SK-N-SH (cell line): ENCODE data around the gene ZNF407. TPM values are rescaled to one million over a fixed set of nuclear protein-coding genes. Genes with fewer than 3 reads are reported as not detected.

Experiments
- CTCF ChIA-PET: fragments of 300-600, 350-600 bp; formaldehyde crosslinking; extraction: SDS; loops from one replicate; lab custom pipeline; 2021; lab: Yijun Ruan, JAX
- POLR2A ChIA-PET: fragments of 350-600 bp; sonication (Branson Sonifier 250); formaldehyde crosslinking; extraction: SDS; loops from one replicate; lab custom pipeline; 2020; ENCODE audit warnings: antibody characterized with exemption, inconsistent platforms; lab: Yijun Ruan, JAX
- DNase-seq: peaks from one replicate; pipeline ENCODE4 v3.0.0; 2012
- H2AFZ ChIP-seq: fragments of 200-600 bp; sonication (generic); 2 replicates; pipeline ENCODE4 v1.8.1; 2016; ENCODE audit warnings: antibody characterized with exemption, mild to moderate bottlenecking, low read depth
- H3F3A ChIP-seq: fragments of 200-600 bp; sonication (generic); replicated peaks from 2 replicates; pipeline ENCODE3; 2016; ENCODE audit warnings: antibody characterized with exemption, mild to moderate bottlenecking; ENCODE audit not compliant: insufficient read depth
- H3K27ac ChIP-seq, 2 experiments: fragments of 200-500 bp in 1 of 2; fragments of 200-600 bp in 1 of 2; sonication (Bioruptor generic) in 1 of 2; sonication (generic), shearing (Covaris generic) in 1 of 2; 2 replicates each; pipeline versions ENCODE4 v1.5.1 to v1.6.1; 2014 to 2016; ENCODE audit warnings: low read depth in 2 of 2, inconsistent platforms in 1 of 2, low read length in 1 of 2, mild to moderate bottlenecking in 1 of 2, mixed read lengths in 1 of 2
- H3K27me3 ChIP-seq: fragments of 200-600 bp; sonication (generic), shearing (Covaris generic); 2 replicates; pipeline ENCODE4 v1.6.1; 2016; ENCODE audit warnings: mixed run types; ENCODE audit not compliant: insufficient read depth
- H3K36me3 ChIP-seq, 2 experiments: fragments of 200-500 bp in 1 of 2; fragments of 200-600 bp in 1 of 2; sonication (Bioruptor generic) in 1 of 2; sonication (generic) in 1 of 2; replicated peaks in 1 of 2; 2 replicates each; pipeline versions ENCODE3 to v1.5.1; 2014 to 2016; ENCODE audit warnings: low read length in 1 of 2, mild to moderate bottlenecking in 1 of 2; ENCODE audit not compliant: insufficient read depth in 2 of 2, control insufficient read depth in 1 of 2
- H3K4me1 ChIP-seq, 2 experiments: fragments of 200-500 bp in 1 of 2; fragments of 200-600 bp in 1 of 2; sonication (Bioruptor generic) in 1 of 2; sonication (generic), shearing (Covaris generic) in 1 of 2; 2 replicates each; pipeline versions ENCODE4 v1.5.1 to v1.6.1; 2014 to 2016; ENCODE audit warnings: low read depth in 1 of 2, low read length in 1 of 2, mixed run types in 1 of 2; ENCODE audit not compliant: insufficient read depth in 2 of 2, control insufficient read depth in 1 of 2
- H3K4me2 ChIP-seq: fragments of 200-600 bp; sonication (generic), shearing (Covaris generic); 2 replicates; pipeline ENCODE4 v1.6.1; 2017; ENCODE audit warnings: mixed run types
- H3K4me3 ChIP-seq, 2 experiments: fragments of 200-500 bp in 1 of 2; fragments of 200-600 bp in 1 of 2; sonication (Bioruptor generic) in 1 of 2; sonication (generic), shearing (Covaris generic) in 1 of 2; 2 replicates each; pipeline versions ENCODE4 v1.5.1 to v1.8.1; 2014 to 2016; ENCODE audit warnings: low read depth in 2 of 2, inconsistent platforms in 1 of 2, low read length in 1 of 2, mild to moderate bottlenecking in 1 of 2, mixed read lengths in 1 of 2, moderate library complexity in 1 of 2
- H3K79me2 ChIP-seq: fragments of 200-600 bp; sonication (generic); 2 replicates; pipeline ENCODE4 v1.8.1; 2017; ENCODE audit warnings: mild to moderate bottlenecking; ENCODE audit not compliant: insufficient read depth
- H3K9ac ChIP-seq: fragments of 200-600 bp; sonication (generic); 2 replicates; pipeline ENCODE4 v1.6.1; 2017; ENCODE audit warnings: mixed run types
- H3K9me2 ChIP-seq: fragments of 200-600 bp; sonication (generic); 2 replicates; pipeline ENCODE4 v1.6.1; 2017; ENCODE audit warnings: mixed run types
- H3K9me3 ChIP-seq: fragments of 200-600 bp; sonication (generic); 2 replicates; pipeline ENCODE4 v1.6.1; 2017; ENCODE audit warnings: mixed run types, mild to moderate bottlenecking, moderate library complexity
- H4K20me1 ChIP-seq: fragments of 200-600 bp; sonication (generic); 2 replicates; pipeline ENCODE4 v1.6.1; 2017; ENCODE audit warnings: mild to moderate bottlenecking, mixed run types; ENCODE audit not compliant: insufficient read depth
- FOSL2 ChIP-seq: IDR thresholded peaks from 2 replicates; pipeline ENCODE4 v1.4.0; 2012; ENCODE audit warnings: low read depth, mild to moderate bottlenecking, moderate library complexity, borderline replicate concordance
- FOXJ3 ChIP-seq: sonication (generic); formaldehyde crosslinking; IDR thresholded peaks from 2 replicates; pipeline ENCODE4 v1.5.1; 2020; ENCODE audit warnings: mild to moderate bottlenecking, missing genetic modification reagents
- JUND ChIP-seq: IDR thresholded peaks from 2 replicates; pipeline ENCODE4 v1.4.0; 2012
- MEF2A ChIP-seq: IDR thresholded peaks from 2 replicates; pipeline ENCODE4 v1.4.0; 2012; ENCODE audit warnings: low read depth, borderline replicate concordance
- NFIC ChIP-seq: IDR thresholded peaks from 2 replicates; pipeline ENCODE4 v1.4.0; 2012; ENCODE audit warnings: borderline replicate concordance
- NRF1 ChIP-seq: IDR thresholded peaks from 2 replicates; pipeline ENCODE4 v1.6.1; 2012; ENCODE audit warnings: low read depth, mild to moderate bottlenecking, low read length
- RCOR1 ChIP-seq: fragments of 150-350 bp; IDR thresholded peaks from 2 replicates; pipeline ENCODE4 v1.6.1; 2017; ENCODE audit warnings: antibody characterized with exemption, low read length
- TCF12 ChIP-seq: IDR thresholded peaks from 2 replicates; pipeline ENCODE4 v1.4.0; 2012
- WGBS: methylation state at CpG from one replicate; pipeline ENCODE4 v1.1.6; 2017; ENCODE audit warnings: low lambda C conversion rate; 5-methylcytosine and 5-hydroxymethylcytosine counted together
- polyA plus RNA-seq, 3 experiments: library from polyadenylated mRNA; depleted of rRNA; stranded (reverse); fragments of >200 nt; gene quantifications; 2 replicates each; pipeline ENCODE4 v1.2.3, GENCODE V29; 2012
- TF ChIP-seq, protein P1 (sequence below): IDR thresholded peaks from 2 replicates; pipeline ENCODE4 v1.4.0; 2012; ENCODE audit warnings: low read depth
- TF ChIP-seq, protein P2 (sequence below): IDR thresholded peaks from 2 replicates; pipeline ENCODE4 v1.6.1; 2012; ENCODE audit warnings: mild to moderate bottlenecking, low read depth, low read length, moderate library complexity

ZNF407 gene
- polyA plus RNA-seq, 1 of the 3 experiments (the other 2 are of a cell fraction), result 2.6 TPM

DNA sequence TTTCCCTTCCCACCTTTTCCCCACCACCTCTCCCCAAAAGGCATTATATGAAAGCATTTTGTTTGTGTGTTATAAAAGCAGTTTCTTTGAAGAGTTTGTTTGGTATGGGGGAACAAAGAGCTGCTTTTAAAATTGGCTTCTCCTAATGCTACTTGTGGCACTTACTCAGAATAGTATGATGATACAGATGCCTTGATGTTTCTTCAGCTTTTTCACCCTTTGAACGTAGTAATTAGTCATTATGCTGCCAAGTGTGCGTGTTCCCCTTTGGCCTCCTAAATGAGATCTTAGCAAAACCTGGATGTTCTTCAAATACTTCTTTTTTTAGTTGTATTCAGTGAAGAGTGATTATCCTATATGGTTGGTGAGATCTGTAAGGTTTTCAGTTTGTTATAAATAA, 427.9 kb downstream of the ZNF407 start:
- no peaks in the 10 kb centered on the region for H3F3A ChIP-seq
- CTCF ChIA-PET, result no interaction called here

DNA sequence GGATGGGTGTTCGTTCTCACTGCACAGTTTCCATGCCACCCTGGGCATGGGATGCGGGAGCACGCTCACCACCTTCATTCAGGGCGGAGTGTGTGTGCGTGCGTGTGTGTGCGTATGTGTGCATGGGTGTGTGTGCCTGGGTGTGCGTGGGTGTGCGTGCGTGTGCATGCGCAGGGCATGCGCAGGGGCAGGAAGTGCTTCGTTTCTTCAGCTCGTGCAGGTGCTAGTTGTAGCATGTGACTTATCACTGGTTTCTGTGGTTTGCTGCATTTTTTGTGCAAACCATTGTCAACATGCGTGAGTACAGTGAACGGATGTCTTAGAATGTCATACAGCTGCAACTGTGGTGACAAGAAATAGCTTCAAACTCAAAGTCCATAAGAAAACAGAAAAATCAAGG, 431.8 kb downstream of the ZNF407 start:
- ChIA-PET CTCF (interaction anchor here (1.5 kb wide), 1 partner anchor 8 kb away, joined by 3 read pairs; no protein-coding TSS in a partner anchor), POLR2A (interaction anchor here (0.6 kb wide), 1 partner anchor 167 kb away, joined by 6 read pairs; no protein-coding TSS in a partner anchor)
- H2AFZ ChIP-seq, result no peak overlapping the region
- peaks cover 0 to 2% of the 10 kb centered on the region in 2 experiments; a peak in 1 of 4 replicates for H3K4me1 ChIP-seq
- no peak for DNase-seq
- no peaks in the 10 kb centered on the region for H3K9me3 ChIP-seq
- H4K20me1 ChIP-seq, result no peaks in the 10 kb centered on the region
- no peaks in the 10 kb centered on the region for H3K36me3 ChIP-seq
- H3K9ac ChIP-seq, result no peak overlapping the region
- no peaks in the 10 kb centered on the region for H3F3A ChIP-seq
- WGBS, result 95% methylated on average over 16 of the region's 16 CpGs
- no peaks in the 10 kb centered on the region for H3K27me3 ChIP-seq
- H3K79me2 ChIP-seq, result no peaks in the 10 kb centered on the region
- H3K9me2 ChIP-seq, result no peaks in the 10 kb centered on the region
- no peak overlapping the region for H3K4me2 ChIP-seq
- TF ChIP-seq JUND, result no peak
- no peak overlapping the region for H3K4me3 ChIP-seq
- no peak overlapping the region for H3K27ac ChIP-seq

More for the DNA sequence above, 427.9 kb downstream of the ZNF407 start:
- no peaks in the 10 kb centered on the region for H3K9me2 ChIP-seq
- H2AFZ ChIP-seq, result no peak overlapping the region
- no peak for TF ChIP-seq FOSL2
- TF ChIP-seq NFIC, result no peak
- no peak for TF ChIP-seq NRF1
- TF ChIP-seq, protein P1, sequence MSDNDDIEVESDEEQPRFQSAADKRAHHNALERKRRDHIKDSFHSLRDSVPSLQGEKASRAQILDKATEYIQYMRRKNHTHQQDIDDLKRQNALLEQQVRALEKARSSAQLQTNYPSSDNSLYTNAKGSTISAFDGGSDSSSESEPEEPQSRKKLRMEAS, result no peak
- no peak for TF ChIP-seq TCF12
- no peak for TF ChIP-seq RCOR1
- TF ChIP-seq, protein P2, sequence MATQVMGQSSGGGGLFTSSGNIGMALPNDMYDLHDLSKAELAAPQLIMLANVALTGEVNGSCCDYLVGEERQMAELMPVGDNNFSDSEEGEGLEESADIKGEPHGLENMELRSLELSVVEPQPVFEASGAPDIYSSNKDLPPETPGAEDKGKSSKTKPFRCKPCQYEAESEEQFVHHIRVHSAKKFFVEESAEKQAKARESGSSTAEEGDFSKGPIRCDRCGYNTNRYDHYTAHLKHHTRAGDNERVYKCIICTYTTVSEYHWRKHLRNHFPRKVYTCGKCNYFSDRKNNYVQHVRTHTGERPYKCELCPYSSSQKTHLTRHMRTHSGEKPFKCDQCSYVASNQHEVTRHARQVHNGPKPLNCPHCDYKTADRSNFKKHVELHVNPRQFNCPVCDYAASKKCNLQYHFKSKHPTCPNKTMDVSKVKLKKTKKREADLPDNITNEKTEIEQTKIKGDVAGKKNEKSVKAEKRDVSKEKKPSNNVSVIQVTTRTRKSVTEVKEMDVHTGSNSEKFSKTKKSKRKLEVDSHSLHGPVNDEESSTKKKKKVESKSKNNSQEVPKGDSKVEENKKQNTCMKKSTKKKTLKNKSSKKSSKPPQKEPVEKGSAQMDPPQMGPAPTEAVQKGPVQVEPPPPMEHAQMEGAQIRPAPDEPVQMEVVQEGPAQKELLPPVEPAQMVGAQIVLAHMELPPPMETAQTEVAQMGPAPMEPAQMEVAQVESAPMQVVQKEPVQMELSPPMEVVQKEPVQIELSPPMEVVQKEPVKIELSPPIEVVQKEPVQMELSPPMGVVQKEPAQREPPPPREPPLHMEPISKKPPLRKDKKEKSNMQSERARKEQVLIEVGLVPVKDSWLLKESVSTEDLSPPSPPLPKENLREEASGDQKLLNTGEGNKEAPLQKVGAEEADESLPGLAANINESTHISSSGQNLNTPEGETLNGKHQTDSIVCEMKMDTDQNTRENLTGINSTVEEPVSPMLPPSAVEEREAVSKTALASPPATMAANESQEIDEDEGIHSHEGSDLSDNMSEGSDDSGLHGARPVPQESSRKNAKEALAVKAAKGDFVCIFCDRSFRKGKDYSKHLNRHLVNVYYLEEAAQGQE, result no peak
- no peak for TF ChIP-seq MEF2A
- no peak for TF ChIP-seq FOXJ3 (CRISPR knock-in tag)
- TF ChIP-seq, all 33 proteins: peak for 0
- H3K4me3 ChIP-seq, result no peak overlapping the region
- no peaks in the 10 kb centered on the region for H3K9me3 ChIP-seq
- POLR2A ChIA-PET, result no interaction called here
- 91% methylated on average over 2 of the region's 2 CpGs for WGBS
- H3K27ac ChIP-seq, result no peak overlapping the region
- no peaks in the 10 kb centered on the region for H3K27me3 ChIP-seq
- H4K20me1 ChIP-seq, result no peaks in the 10 kb centered on the region
- no peak overlapping the region for H3K9ac ChIP-seq
- peaks cover 0 to 2% of the 10 kb centered on the region in 2 experiments; a peak in 2 of 4 replicates for H3K4me1 ChIP-seq
- no peaks in the 10 kb centered on the region for H3K36me3 ChIP-seq
- no peaks in the 10 kb centered on the region for H3K79me2 ChIP-seq
- H3K4me2 ChIP-seq, result no peak overlapping the region
- DNase-seq, result no peak
